Keratinocyte (primary cell): ENCODE results near the gene KCNIP3.

ENCODE experiments used
- CTCF ChIP-seq, 3 experiments: IDR thresholded peaks in 1 of 3; conservative IDR thresholded peaks in 1 of 3; optimal IDR thresholded peaks in 1 of 3; 2 replicates in 2 of 3; 3 replicates in 1 of 3; pipeline versions ENCODE3 to v1.5.1; 2011; ENCODE audit warnings: low read length in 3 of 3, mild to moderate bottlenecking in 3 of 3, moderate library complexity in 2 of 3, control low read depth in 1 of 3, inconsistent platforms in 1 of 3; ENCODE audit not compliant: insufficient read depth in 2 of 3; ENCODE audit errors: extremely low read depth in 1 of 3
- EZH2 ChIP-seq: IDR thresholded peaks from one replicate; pipeline ENCODE4 v1.6.1; 2012; ENCODE audit warnings: inconsistent platforms, mild to moderate bottlenecking, low read length, moderate library complexity

- TF ChIP-seq CTCF (optimal IDR thresholded peaks at IDR 0.05 in 1 of 3, IDR thresholded peaks at IDR 0.05 in 1 of 3, conservative IDR thresholded peaks at IDR 0.05 in 1 of 3; ENCODE audit: extremely low read depth in 1 of 3, insufficient read depth in 2 of 3, low read length in 3 of 3) (no peak), EZH2 (no peak)
These were observed 62.4 kb downstream of the KCNIP3 start for GRCh38 chr2:95359501-95359930.
